ENCODE measurements around the gene TRIM60. TPM values are rescaled to one million over a fixed set of nuclear protein-coding genes. Genes with fewer than 3 reads are reported as not detected.
"Not testable (repeated sequence)": the region's sequence is repeated elsewhere in the genome, so short reads cannot be mapped to it uniquely, and the experiment has no call there.

TRIM60 gene
- total and polyA plus RNA-seq, 8 donors = not detected

DNA sequence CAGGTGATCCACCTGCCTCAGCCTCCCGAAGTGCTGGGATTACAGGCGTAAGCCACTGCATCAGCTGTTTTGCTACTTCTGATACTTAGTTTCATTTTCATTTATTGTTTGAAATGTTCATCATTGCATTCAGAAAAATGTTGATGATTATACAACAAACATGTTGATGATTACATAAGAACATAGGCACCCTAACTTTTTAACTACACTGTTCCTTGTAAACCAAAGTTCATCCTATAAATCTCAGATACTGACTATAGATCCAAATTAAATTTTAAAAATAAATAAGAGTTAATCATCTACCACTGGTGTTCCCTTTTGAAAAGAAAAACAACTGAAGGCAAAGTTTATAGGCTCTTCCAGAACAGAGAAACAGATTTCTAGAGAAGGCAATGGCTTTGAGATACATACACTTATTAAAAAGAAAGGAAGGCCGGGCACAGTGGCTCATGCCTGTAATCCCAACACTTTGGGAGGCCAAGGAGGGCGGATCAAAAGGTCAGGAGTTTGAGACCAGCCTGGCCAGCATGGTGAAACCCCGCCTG is 45.3 kb downstream of the TRIM60 start:
- Histone ChIP-seq H3K4me3 (no peak overlapping the region), H3K36me3 (peaks cover 0 to 20% (median 0%) of the 10 kb centered on the region in 3 donors), H3K4me1 (no peaks in the 10 kb centered on the region), H3K9me3 (no peaks in the 10 kb centered on the region), H3K27me3 (no peaks in the 10 kb centered on the region), H3K27ac (no peak overlapping the region)
- intact Hi-C loops (cut with DNase I) = no loop called here
- DNase-seq (no peak), ATAC-seq (no peak), FAIRE-seq (peak; percentile 71)
- no peak for TF ChIP-seq CTCF (IDR thresholded peaks at IDR 0.05)
- WGBS, 2 donors = 95% methylated on average over 5 of the region's 5 CpGs

DNA sequence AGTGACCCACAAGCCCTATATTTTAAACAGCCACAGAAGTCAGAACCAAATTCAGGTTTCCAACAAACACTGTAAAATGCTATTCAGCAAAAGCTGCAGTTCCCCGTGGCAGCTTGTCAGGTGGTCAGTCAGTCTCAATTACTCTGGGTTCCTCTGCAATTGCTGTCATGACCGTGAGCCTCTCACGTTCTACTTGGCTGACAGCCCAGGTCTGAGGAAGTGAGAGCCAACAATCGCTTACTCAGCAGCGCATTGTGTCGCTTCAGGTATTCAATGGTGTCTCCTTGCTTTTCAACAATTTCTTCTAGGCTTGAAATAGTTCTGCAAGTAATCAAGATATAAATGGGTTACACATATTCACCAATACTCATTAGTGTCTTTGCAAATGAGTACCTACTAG is 47.7 kb downstream of the TRIM60 start:
- FAIRE-seq (no peak), ATAC-seq (peak in 3 of 4 donors; percentile 36 to 67 (median 47))
- TF ChIP-seq CTCF (IDR thresholded peaks at IDR 0.05) = no peak

DNA sequence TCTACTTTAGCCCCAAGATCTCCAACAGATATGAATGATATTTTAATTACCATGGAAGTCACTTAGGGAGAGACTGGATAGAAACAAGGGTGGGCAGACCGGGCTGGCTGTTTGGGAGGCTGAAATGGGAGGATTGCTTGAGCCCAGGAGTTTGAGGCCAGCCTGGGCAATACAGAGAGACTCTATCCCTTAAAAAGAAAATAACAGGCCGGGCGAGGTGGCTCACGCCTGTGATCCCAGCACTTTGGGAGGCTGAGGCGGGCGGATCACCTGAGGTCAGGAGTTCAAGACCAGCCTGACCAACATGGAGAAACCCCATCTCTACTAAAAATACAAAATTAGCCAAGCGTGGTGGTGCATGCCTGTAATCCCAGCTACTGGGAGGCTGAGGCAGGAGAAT is 53.0 kb downstream of the TRIM60 start:
- not testable (repeated sequence) for H3K27me3 ChIP-seq, FAIRE-seq

More for the DNA sequence above, 47.7 kb downstream of the TRIM60 start:
- intact Hi-C loops (cut with DNase I) = no loop called here
- Histone ChIP-seq H3K9me3 (no peaks in the 10 kb centered on the region), H3K36me3 (peaks cover 0 to 21% (median 0%) of the 10 kb centered on the region in 3 donors), H3K4me3 (no peak overlapping the region), H3K27me3 (no peaks in the 10 kb centered on the region), H3K27ac (no peak overlapping the region), H3K4me1 (no peaks in the 10 kb centered on the region)
- peak in 1 of 6 donors; percentile 19 for DNase-seq
- 29 to 35% methylated on average over 6 of the region's 6 CpGs for WGBS, 2 donors

DNA sequence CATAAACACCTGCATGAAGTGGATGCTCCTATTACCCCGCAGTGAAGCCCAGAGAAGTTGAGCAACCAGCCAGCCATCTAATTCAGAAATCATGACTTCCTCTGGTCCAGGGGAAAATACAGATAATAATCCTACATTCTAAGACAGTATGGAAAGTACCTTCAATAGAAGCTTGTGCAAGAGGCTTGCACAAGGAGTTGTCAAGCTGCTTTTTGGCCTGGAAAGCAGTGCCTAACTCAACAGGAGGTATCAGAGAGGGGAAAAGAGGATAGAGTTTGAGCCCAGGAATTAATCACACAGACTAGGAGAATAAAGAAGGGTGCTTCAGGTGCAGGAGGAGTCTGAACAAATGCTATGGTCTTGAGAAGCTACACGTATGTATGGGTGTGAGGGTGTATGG is 54.1 kb downstream of the TRIM60 start:
- ATAC-seq = no peak
- 97 to 98% methylated on average over 2 of the region's 2 CpGs for WGBS, 2 donors

More for the DNA sequence above, 53.0 kb downstream of the TRIM60 start:
- H3K27ac ChIP-seq; ATAC-seq; H3K4me3 ChIP-seq; H3K9me3 ChIP-seq; intact Hi-C loops (cut with DNase I); DNase-seq; H3K4me1 ChIP-seq: not testable (repeated sequence)
- H3K36me3 ChIP-seq = peaks cover 0 to 48% (median 4%) of the 10 kb centered on the region in 3 donors
- 88 to 98% methylated on average over 5 to 6 of the region's 7 CpGs for WGBS, 2 donors

GRCh38 chr4:165088366-165088765 is 56.6 kb downstream of the TRIM60 start:
- intact Hi-C loops (cut with DNase I) = no loop called here
- H3K36me3 ChIP-seq = peaks cover 0 to 39% (median 4%) of the 10 kb centered on the region in 3 donors
- no peak for ATAC-seq

More for the DNA sequence above, 54.1 kb downstream of the TRIM60 start:
- FAIRE-seq (no peak), DNase-seq (no peak)
- no peaks in the 10 kb centered on the region for H3K9me3 ChIP-seq
- intact Hi-C loops (cut with DNase I) = no loop called here
- no peaks in the 10 kb centered on the region for H3K27me3 ChIP-seq
- no peak for TF ChIP-seq CTCF (IDR thresholded peaks at IDR 0.05)
- H3K36me3 ChIP-seq = peaks cover 0 to 39% (median 4%) of the 10 kb centered on the region in 3 donors
- no peak overlapping the region for H3K4me3 ChIP-seq
- no peak overlapping the region for H3K27ac ChIP-seq
- H3K4me1 ChIP-seq = no peaks in the 10 kb centered on the region

More at GRCh38 chr4:165088366-165088765, 56.6 kb downstream of the TRIM60 start:
- no peaks in the 10 kb centered on the region for H3K9me3 ChIP-seq
- 68 to 78% methylated on average over 3 of the region's 3 CpGs for WGBS, 2 donors
- no peak for DNase-seq
- no peak for TF ChIP-seq CTCF (IDR thresholded peaks at IDR 0.05)
- no peaks in the 10 kb centered on the region for H3K27me3 ChIP-seq
- no peak for FAIRE-seq
- H3K4me3 ChIP-seq = no peak overlapping the region
- H3K4me1 ChIP-seq = no peaks in the 10 kb centered on the region
- H3K27ac ChIP-seq = no peak overlapping the region

Other genes starting within 250 kb of the TRIM60 start
- under 1 TPM in 1 of 6 donors, not detected in 5; 0.12 TPM for gene APELA, start 154.8 kb upstream of the TRIM60 start, total RNA-seq
- not detected for gene APELA, start 154.8 kb upstream of the TRIM60 start, polyA plus RNA-seq
- under 1 TPM; 0.12 to 0.47 (median 0.18) TPM for gene TRIM61, start 54.3 kb upstream of the TRIM60 start, total RNA-seq
- gene TRIM61, start 54.3 kb upstream of the TRIM60 start, polyA plus RNA-seq = under 1 TPM; 0.11 to 0.70 TPM
- gene TRIM75, start 21.9 kb downstream of the TRIM60 start, total RNA-seq = not detected
- gene TRIM75, start 21.9 kb downstream of the TRIM60 start, polyA plus RNA-seq = not detected
- gene TMEM192, start 80.9 kb downstream of the TRIM60 start, total RNA-seq = 10 to 100 TPM; 10.8 to 17.1 (median 14.1) TPM
- gene TMEM192, start 80.9 kb downstream of the TRIM60 start, polyA plus RNA-seq = 1 to 10 TPM; 4.2 to 8.7 TPM
- 10 to 100 TPM in 2 of 6 donors, 1 to 10 TPM in 4; 4.1 to 12.2 (median 6.5) TPM for gene KLHL2, start 175.6 kb downstream of the TRIM60 start, total RNA-seq
- gene KLHL2, start 175.6 kb downstream of the TRIM60 start, polyA plus RNA-seq = 10 to 100 TPM in 1 of 2 donors, 1 to 10 TPM in 1; 6.0 to 10.8 TPM